ENCODE data around the gene SHPK.

The SHPK gene

DNA sequence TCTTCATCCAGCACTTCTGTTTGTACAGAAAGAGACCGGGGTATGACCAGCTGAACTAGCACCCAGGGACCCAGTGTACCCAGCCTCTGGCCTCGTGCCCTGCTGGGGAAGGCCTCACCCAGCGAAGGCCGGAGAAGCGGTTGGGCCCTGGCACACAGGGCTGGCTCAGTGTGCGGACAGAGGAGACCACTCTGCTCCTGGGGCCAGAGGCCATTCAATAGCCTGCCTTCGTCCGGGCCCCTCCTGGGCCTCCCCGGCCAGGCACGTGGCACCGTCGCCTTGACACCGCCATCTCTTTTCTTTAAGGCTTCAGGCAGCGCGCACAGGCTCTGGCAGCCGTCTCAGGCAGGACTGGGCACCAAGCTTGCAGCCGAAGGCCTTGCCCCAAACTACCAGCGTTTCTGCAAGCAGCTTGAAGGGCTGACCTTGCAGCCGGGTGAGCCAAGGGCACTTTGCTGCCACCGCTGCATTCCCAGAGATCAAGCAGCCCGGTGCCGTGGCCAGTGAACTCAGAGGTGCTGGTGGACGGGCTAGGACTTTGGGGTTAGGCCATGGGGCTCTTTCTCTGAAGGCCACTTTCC lies 24.4 kb upstream of the SHPK start:
- TF ChIP-seq, protein P1, sequence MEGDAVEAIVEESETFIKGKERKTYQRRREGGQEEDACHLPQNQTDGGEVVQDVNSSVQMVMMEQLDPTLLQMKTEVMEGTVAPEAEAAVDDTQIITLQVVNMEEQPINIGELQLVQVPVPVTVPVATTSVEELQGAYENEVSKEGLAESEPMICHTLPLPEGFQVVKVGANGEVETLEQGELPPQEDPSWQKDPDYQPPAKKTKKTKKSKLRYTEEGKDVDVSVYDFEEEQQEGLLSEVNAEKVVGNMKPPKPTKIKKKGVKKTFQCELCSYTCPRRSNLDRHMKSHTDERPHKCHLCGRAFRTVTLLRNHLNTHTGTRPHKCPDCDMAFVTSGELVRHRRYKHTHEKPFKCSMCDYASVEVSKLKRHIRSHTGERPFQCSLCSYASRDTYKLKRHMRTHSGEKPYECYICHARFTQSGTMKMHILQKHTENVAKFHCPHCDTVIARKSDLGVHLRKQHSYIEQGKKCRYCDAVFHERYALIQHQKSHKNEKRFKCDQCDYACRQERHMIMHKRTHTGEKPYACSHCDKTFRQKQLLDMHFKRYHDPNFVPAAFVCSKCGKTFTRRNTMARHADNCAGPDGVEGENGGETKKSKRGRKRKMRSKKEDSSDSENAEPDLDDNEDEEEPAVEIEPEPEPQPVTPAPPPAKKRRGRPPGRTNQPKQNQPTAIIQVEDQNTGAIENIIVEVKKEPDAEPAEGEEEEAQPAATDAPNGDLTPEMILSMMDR (IDR thresholded peaks at IDR 0.05; ENCODE audit: low read length): no peak
- no peak for TF ChIP-seq EZH2 (IDR thresholded peaks at IDR 0.05; ENCODE audit: borderline replicate concordance, low read length)
- Histone ChIP-seq H3K9ac (ENCODE audit: low read length) (no peak overlapping the region), H3K9me3 (ENCODE audit: low read length) (no peaks in the 10 kb centered on the region), H3K36me3 (ENCODE audit: insufficient read depth, low read length) (no peaks in the 10 kb centered on the region), H3F3A (ENCODE audit: insufficient read depth, low read length) (no peaks in the 10 kb centered on the region), H3K27me3 (ENCODE audit: insufficient read depth, low read length) (no peaks in the 10 kb centered on the region), H2AFZ (ENCODE audit: low read length) (no peak overlapping the region), H3K27ac (ENCODE audit: low read depth, low read length, poor library complexity, severe bottlenecking) (no peak overlapping the region), H3K4me2 (ENCODE audit: low read length) (no peak overlapping the region), H3K79me2 (ENCODE audit: insufficient read depth, low read length) (no peaks in the 10 kb centered on the region), H3K4me1 (ENCODE audit: insufficient read depth, low read length, severe bottlenecking) (no peaks in the 10 kb centered on the region), H4K20me1 (ENCODE audit: insufficient read depth, low read length) (no peaks in the 10 kb centered on the region), H3K4me3 (ENCODE audit: low read depth, low read length, poor library complexity, severe bottlenecking) (no peak overlapping the region), H3K9me2 (ENCODE audit: low read depth, low read length) (no peaks in the 10 kb centered on the region)

DNA sequence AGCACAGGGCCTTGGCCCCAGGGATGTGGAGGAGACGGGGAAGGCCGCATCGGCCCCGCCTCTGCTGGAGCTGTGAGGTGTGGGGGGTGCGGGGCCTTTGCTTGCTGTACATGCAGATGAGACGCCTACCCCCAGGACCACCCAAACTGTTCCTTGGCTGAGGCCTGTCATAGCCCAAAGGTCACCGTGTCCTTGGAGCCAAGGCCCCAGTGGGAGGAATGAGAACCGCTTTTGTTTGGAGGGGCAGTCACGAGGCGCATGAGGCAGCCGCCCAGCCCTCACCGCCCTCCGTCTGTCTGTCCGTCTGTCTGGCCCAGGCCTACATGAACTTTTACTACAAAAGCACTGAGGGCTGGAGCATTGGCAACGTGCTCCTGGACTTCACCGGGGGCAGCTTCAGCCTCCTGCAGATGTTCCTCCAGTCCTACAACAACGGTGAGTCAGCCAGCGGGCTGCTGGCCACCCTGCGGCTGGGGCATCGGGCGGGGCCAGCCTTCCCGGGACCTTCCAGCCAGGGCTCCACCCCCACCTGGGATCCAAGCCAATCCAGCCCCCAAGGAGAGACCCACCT lies 23.6 kb upstream of the SHPK start:
- Histone ChIP-seq H3K4me3 (ENCODE audit: low read depth, low read length, poor library complexity, severe bottlenecking) (no peak overlapping the region), H3K9me2 (ENCODE audit: low read depth, low read length) (no peaks in the 10 kb centered on the region), H3K4me1 (ENCODE audit: insufficient read depth, low read length, severe bottlenecking) (no peaks in the 10 kb centered on the region), H4K20me1 (ENCODE audit: insufficient read depth, low read length) (no peaks in the 10 kb centered on the region), H3K4me2 (ENCODE audit: low read length) (no peak overlapping the region), H3K9me3 (ENCODE audit: low read length) (no peaks in the 10 kb centered on the region), H3K27me3 (ENCODE audit: insufficient read depth, low read length) (no peaks in the 10 kb centered on the region), H3K9ac (ENCODE audit: low read length) (no peak overlapping the region), H2AFZ (ENCODE audit: low read length) (no peak overlapping the region), H3F3A (ENCODE audit: insufficient read depth, low read length) (no peaks in the 10 kb centered on the region), H3K79me2 (ENCODE audit: insufficient read depth, low read length) (no peaks in the 10 kb centered on the region), H3K27ac (ENCODE audit: low read depth, low read length, poor library complexity, severe bottlenecking) (no peak overlapping the region), H3K36me3 (ENCODE audit: insufficient read depth, low read length) (no peaks in the 10 kb centered on the region; the same call in 1 of the 2 replicates)
- no peak for TF ChIP-seq EZH2 (IDR thresholded peaks at IDR 0.05; ENCODE audit: borderline replicate concordance, low read length)
- TF ChIP-seq, protein P1 (IDR thresholded peaks at IDR 0.05; ENCODE audit: low read length): no peak

DNA sequence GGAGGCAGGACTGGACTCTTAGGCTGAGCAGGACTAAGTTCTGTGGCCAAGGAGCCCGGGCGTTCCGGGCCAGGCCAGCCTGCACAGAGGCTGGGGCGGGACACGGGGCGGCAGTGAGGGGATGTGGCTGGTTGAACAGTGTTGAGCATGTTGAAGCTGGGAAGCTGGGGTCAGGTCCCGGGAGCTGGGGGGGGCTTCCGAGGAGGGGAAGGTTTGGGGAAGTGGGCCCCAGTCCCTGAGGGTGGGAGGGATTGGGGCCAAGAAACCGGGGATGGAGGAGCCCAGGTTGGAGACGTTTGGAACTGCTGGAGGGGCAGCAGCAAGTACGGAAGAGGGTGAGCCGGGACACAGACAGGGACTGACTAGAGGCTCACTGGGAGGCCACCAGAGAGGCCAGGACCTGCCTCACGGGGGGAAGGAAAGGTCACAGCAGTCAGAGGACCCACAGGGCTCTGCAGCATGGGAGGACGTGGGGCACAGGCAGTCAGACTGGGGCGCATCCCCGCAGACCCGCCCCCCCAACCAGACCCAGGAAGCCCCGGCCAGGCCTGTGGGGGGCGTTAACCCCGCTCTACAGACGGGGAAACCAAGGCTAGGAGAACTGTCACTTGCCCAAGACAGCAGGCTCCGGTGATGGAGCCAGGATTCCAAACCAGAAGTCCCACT lies 22.9 kb upstream of the SHPK start:
- Histone ChIP-seq H3F3A (ENCODE audit: insufficient read depth, low read length) (no peaks in the 10 kb centered on the region), H3K27ac (ENCODE audit: low read depth, low read length, poor library complexity, severe bottlenecking) (no peak overlapping the region), H3K9me2 (ENCODE audit: low read depth, low read length) (no peaks in the 10 kb centered on the region), H3K9me3 (ENCODE audit: low read length) (no peaks in the 10 kb centered on the region), H2AFZ (ENCODE audit: low read length) (no peak overlapping the region), H3K9ac (ENCODE audit: low read length) (no peak overlapping the region), H3K27me3 (ENCODE audit: insufficient read depth, low read length) (no peaks in the 10 kb centered on the region), H3K4me2 (ENCODE audit: low read length) (no peak overlapping the region), H3K79me2 (ENCODE audit: insufficient read depth, low read length) (no peaks in the 10 kb centered on the region), H3K36me3 (ENCODE audit: insufficient read depth, low read length) (no peaks in the 10 kb centered on the region; the same call in 1 of the 2 replicates), H3K4me1 (ENCODE audit: insufficient read depth, low read length, severe bottlenecking) (no peaks in the 10 kb centered on the region), H3K4me3 (ENCODE audit: low read depth, low read length, poor library complexity, severe bottlenecking) (no peak overlapping the region), H4K20me1 (ENCODE audit: insufficient read depth, low read length) (no peaks in the 10 kb centered on the region)
- TF ChIP-seq, protein P1 (IDR thresholded peaks at IDR 0.05; ENCODE audit: low read length): no peak
- TF ChIP-seq EZH2 (IDR thresholded peaks at IDR 0.05; ENCODE audit: borderline replicate concordance, low read length): no peak

Measured in OCI-LY1 (cell line).